ENCODE data around the gene MTERF4. TPM values are rescaled to one million over a fixed set of nuclear protein-coding genes. Genes with fewer than 3 reads are reported as not detected.

Gene MTERF4
- total and polyA plus RNA-seq, 2 of the 13 experiments (the other 11 are each of a cell fraction or from before 2014, with no cell fraction given) = 50.5 to 59.8 TPM

- TF ChIP-seq ZNF878 (CRISPR knock-in tag; IDR thresholded peaks at IDR 0.05) (no peak), RORA (CRISPR knock-in tag; IDR thresholded peaks at IDR 0.05) (no peak), MYPOP (CRISPR knock-in tag; IDR thresholded peaks at IDR 0.05) (no peak), THYN1 (CRISPR knock-in tag; IDR thresholded peaks at IDR 0.05; ENCODE audit: borderline replicate concordance, low read depth) (no peak), RFXANK (CRISPR knock-in tag; IDR thresholded peaks at IDR 0.05) (no peak), ZBTB38 (CRISPR knock-in tag; IDR thresholded peaks at IDR 0.05) (no peak), CEBPZ (IDR thresholded peaks at IDR 0.05; ENCODE audit: low read length) (no peak)
- FAIRE-seq (no peak), DNase-seq (ENCODE audit: low spot score) (no peak), ATAC-seq (no peak)
- BruUV-seq (replicated peaks) = no TSS peak
- intact Hi-C loops (cut with micrococcal nuclease; ENCODE audit: unreplicated experiment) = no loop called here
- no peaks in the 10 kb centered on the region for H3K27me3 ChIP-seq (ENCODE audit: control insufficient read depth in 1 of 2, insufficient read depth in 2 of 2, low read length in 2 of 2)
- in situ Hi-C loops (cut with HindIII; ENCODE audit: extremely low pct_ligation_motif_present, low pct_unique_long_range_greater_than_20kb) = no loop called here
- H3K9me3 ChIP-seq (ENCODE audit: low read length) = no peaks in the 10 kb centered on the region
- no peak overlapping the region for H2AFZ ChIP-seq (ENCODE audit: low read length)
- peaks cover 10% of the 10 kb centered on the region; the same call in 1 of the 2 replicates for H4K20me1 ChIP-seq (ENCODE audit: insufficient read depth, low read length)
- 96% methylated on average over 19 of the region's 20 CpGs for WGBS (ENCODE audit: low lambda C conversion rate)
- peaks cover 2% of the 10 kb centered on the region for H3K79me2 ChIP-seq (ENCODE audit: insufficient read depth, low read length)
- peaks cover 18 to 55% of the 10 kb centered on the region in 2 experiments for H3K36me3 ChIP-seq (replicated peaks in 1 of 2; ENCODE audit: control insufficient read depth in 1 of 2, insufficient read depth in 2 of 2, low read length in 2 of 2)
- POLR2A ChIA-PET = interaction anchor here (1.3 kb wide), 1 partner anchor 13 kb away, joined by 5 read pairs; the partner anchor contains the start of gene MTERF4
- no peak overlapping the region for H3K27ac ChIP-seq (ENCODE audit: extremely low read length, insufficient read depth, low read length)
- no peak overlapping the region for H3K4me3 ChIP-seq (replicated peaks in 1 of 3; ENCODE audit: insufficient read depth in 1 of 3, low read depth in 2 of 3, low read length in 3 of 3)
- no peak overlapping the region for H3K4me2 ChIP-seq (ENCODE audit: low read depth, low read length)
- CTCF ChIA-PET (ENCODE audit: low intra/inter-chr PET ratio, low total read pairs) = no interaction called here
- peaks cover 30% of the 10 kb centered on the region for H3K4me1 ChIP-seq (ENCODE audit: insufficient read depth, low read length)
- H3K9ac ChIP-seq (ENCODE audit: insufficient read depth, low read depth, low read length) = no peak overlapping the region
Observed at GRCh38 chr2:241088791-241089732, 13.0 kb downstream of the MTERF4 start.
